D721Med (cell line): ENCODE results near the gene FAM83C.
A peak's percentile ranks its signal among the peaks of the same experiment; 100 is the strongest.
"Not testable (repeated sequence)": the region's sequence is repeated elsewhere in the genome, so short reads cannot be mapped to it uniquely, and the experiment has no call there.

Source experiments
- DNase-seq: peaks from one replicate; pipeline ENCODE4 v3.0.0; 2011; ENCODE audit warnings: low spot score; ENCODE audit not compliant: insufficient read length
- FAIRE-seq: peaks from 2 replicates; lab custom pipeline; 2011; peaks lifted over from hg19 to GRCh38; lab: Jason Lieb, UNC
- CTCF ChIP-seq: IDR thresholded peaks from 2 replicates; pipeline ENCODE4 v1.5.1; 2012; ENCODE audit warnings: mild to moderate bottlenecking, control low read depth; ENCODE audit not compliant: insufficient read depth; ENCODE audit errors: missing control alignments

Gene FAM83C

GRCh38 chr20:35269055-35269781 lies 23.0 kb downstream of the FAM83C start:
- FAIRE-seq (no peak), DNase-seq (peak; percentile 84)
- TF ChIP-seq CTCF, result peak; percentile 79

- no peak for FAIRE-seq
- no peak for DNase-seq
- no peak for TF ChIP-seq CTCF
Observed at GRCh38 chr20:35267092-35267491, 25.1 kb downstream of the FAM83C start.

DNA sequence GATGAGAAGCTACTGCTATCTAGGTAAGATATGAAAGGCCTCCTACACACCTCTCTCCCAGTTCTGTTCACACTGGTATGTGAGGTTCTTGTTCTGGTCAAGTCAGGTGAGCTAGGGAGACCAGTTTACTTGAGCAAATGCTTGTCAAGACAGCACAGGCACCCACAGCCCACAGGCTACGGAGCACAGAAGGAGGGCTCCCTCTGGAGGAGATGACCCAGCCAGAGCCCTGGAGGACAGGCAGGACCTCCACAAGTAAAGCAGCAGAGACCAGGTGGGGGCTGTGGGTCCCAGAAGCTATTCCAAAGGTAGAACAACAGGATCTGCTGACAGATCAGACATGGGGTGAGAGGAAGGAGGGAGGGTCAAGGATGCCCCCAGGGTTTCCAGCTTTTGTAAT lies 27.5 kb downstream of the FAM83C start:
- peak; percentile 15 for TF ChIP-seq CTCF
- no peak for FAIRE-seq
- no peak for DNase-seq

- no peak for DNase-seq
- FAIRE-seq, result no peak
- TF ChIP-seq CTCF, result no peak
Observed at GRCh38 chr20:35263532-35264341, 28.5 kb downstream of the FAM83C start.

- not testable (repeated sequence) for FAIRE-seq
- DNase-seq, result peak; percentile 45
Observed at GRCh38 chr20:35262731-35263531, 29.3 kb downstream of the FAM83C start.

- FAIRE-seq, DNase-seq: not testable (repeated sequence)
Observed at GRCh38 chr20:35262321-35262720, 29.9 kb downstream of the FAM83C start.

DNA sequence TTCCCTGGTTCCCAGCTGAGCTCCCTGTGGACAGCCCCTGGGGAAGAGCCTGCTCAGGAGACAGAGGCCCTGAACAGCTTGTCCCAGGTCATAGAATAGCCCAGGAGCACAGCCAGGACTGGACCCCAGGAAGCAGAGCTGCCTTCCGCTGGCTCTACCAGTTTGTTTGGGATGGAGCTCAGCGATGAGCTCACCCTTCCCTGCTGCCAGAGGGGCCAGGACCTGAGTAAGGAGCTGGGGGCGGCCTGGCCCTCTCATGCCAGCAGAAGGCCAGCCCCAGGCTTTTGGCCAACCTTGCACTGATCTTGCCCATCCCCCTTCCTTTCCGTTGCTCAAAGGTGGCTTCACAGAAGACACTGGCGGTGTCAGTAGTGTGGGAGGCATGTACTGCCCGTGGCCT lies 31.8 kb downstream of the FAM83C start:
- FAIRE-seq (no peak), DNase-seq (no peak)
- no peak for TF ChIP-seq CTCF
